Stimulated activated CD8-positive, alpha-beta memory T cell treated with anti-CD3 and anti-CD28 coated beads, Interleukin-4, amount 100 ng/mL, for 48 hours (primary cell): ENCODE results near the gene RBBP8.

Experiments
- DNase-seq: peaks from one replicate; pipeline ENCODE4 v3.0.0-alpha.2; 2020

The RBBP8 gene

GRCh38 chr18:23066060-23066459 is 132.9 kb downstream of the RBBP8 start:
- DNase-seq = no peak

DNA sequence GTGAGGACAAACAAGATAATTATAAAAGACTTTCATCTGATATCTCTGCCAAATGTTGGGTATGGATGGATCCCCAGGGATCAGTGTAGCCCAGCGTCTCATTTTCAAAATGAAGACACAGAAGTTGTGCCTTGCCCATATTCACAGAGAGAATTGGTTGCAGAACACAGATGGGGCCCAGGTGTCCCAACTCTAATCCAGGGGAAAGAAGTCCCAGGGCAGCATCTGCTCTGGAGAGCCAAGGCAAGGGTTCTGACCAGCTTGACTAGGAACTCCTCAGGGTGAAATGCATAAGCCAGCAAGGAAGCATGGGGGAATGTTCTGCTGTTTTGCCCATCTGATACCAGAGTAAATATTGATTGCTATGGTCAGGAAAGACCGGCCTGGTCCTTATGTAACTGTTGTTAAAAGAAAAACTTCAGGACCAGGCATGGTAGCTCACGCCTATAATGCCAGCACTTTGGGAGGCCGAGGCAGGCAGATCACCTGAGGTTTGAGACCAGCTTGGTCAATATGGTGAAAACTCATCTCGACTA is 133.4 kb downstream of the RBBP8 start:
- DNase-seq = no peak

DNA sequence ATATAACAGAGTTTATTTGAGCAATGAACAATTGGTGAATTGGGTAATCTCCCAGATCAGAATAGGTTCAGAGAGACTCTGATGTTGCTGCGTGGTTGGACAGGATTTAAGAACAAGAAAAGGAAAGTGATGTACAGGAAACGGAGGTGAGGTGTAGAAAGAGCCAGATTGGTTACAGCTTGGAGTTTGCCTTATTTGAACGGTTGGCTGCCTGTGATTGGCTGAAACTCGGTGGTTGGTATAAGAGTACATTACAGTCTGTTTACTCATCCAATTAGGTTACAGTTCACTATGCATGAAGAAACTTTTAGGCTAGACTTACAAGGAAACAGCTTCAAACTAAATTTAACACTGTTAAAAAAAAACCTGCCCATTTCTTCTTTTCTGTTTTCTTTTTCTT is 134.1 kb downstream of the RBBP8 start:
- no peak for DNase-seq

DNA sequence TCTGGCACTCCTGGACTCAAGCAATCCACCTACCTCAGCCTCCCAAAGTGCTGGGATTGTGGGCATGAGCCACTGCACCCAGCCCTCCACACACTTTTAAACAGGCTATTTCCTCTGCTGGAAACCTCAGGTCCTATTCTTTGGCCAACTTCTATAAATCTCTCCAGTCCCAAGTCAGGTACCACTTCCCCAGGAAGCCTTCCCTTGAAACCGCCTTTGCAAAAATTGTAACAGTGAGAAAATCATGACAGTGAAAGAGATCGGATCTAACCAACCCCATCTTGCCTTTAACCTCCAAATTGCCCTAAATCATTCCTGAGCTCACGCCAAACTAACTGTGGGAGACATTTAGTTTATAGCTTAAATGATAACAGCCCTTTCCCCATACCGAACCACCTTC is 134.9 kb downstream of the RBBP8 start:
- DNase-seq = no peak

GRCh38 chr18:23068570-23069310 is 135.6 kb downstream of the RBBP8 start:
- no peak for DNase-seq

DNA sequence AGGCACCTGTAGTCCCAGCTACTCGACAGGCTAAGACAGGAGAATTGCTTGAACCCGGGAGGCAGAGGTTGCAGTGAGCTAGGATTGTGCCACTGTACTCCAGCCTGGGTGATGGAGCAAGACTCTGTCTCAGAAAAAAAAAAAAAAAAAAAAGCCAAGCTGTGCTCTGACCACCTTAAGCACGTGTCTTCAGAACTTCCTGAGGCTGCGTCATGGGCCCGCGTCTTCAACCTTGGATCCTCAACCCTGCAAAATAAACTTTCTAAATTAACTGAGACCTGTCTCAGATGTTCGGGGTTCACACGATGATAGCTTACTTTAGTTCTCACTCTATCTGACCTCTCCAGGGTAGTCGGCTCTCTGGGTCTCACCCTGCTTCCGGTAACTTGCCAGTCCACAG is 136.4 kb downstream of the RBBP8 start:
- peak; percentile 34 for DNase-seq

GRCh38 chr18:23069898-23070297 is 136.8 kb downstream of the RBBP8 start:
- no peak for DNase-seq

DNA sequence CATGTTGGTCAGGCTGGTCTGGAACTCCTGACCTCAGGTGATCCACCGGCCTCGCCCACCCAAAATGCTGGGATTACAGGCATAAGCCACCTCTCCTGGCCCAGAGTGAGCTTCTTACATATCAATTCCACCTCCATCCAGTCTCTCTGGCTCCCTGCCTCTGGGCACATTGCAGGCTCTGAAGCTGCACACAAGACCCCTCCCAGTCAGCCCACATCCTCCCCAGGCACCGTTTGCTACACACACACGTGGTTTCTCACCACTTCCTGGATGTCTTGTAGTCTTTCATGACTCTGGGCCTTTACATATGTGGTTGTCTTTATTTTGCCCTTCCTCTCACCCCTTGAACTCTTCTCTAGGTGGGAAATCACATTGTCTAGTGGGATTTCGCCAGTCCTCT is 138.2 kb downstream of the RBBP8 start:
- peak; percentile 78 for DNase-seq

DNA sequence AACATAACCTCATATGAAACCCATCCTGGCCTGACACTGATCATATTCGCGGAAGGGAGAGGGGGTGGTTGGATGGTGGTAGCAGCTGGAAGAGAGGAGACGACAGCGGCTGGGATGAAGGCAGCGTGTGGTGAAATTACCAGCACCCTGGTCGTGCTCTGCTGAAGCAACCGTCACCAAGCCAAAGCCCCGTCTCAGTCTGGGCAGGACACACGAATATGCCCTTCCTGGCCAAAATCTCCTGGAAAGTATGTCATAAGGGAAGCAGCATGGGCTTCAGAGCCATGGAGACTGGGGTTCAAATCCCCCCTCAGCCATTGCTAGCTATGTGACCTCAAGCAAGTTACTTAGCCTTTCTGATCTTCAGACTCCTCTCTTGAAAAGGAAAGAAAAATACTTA is 139.0 kb downstream of the RBBP8 start:
- no peak for DNase-seq

- no peak for DNase-seq
Observed at GRCh38 chr18:23073996-23074606, 141.0 kb downstream of the RBBP8 start.
